Muscle of back (tissue), 11 donors: ENCODE measurements around the gene UMODL1. TPM values are rescaled to one million over a fixed set of nuclear protein-coding genes. Genes with fewer than 3 reads are reported as not detected.
"Not testable (repeated sequence)": the region's sequence is repeated elsewhere in the genome, so short reads cannot be mapped to it uniquely, and the experiment has no call there.

Source experiments
- DNase-seq, 3 donors: peaks; one replicate each; pipeline versions ENCODE4 v3.0.0 to v3.0.0-alpha.2; 2013
- polyA plus RNA-seq, 10 donors: library from polyadenylated mRNA; unstranded; fragments of 120-200 nt; gene quantifications; one replicate each; pipeline ENCODE4 v1.2.1, GENCODE V29; 2013; ENCODE audit not compliant: insufficient read length in 10 of 10

The UMODL1 gene
- polyA plus RNA-seq, 10 donors: 0.04 TPM; not detected in 9

DNA sequence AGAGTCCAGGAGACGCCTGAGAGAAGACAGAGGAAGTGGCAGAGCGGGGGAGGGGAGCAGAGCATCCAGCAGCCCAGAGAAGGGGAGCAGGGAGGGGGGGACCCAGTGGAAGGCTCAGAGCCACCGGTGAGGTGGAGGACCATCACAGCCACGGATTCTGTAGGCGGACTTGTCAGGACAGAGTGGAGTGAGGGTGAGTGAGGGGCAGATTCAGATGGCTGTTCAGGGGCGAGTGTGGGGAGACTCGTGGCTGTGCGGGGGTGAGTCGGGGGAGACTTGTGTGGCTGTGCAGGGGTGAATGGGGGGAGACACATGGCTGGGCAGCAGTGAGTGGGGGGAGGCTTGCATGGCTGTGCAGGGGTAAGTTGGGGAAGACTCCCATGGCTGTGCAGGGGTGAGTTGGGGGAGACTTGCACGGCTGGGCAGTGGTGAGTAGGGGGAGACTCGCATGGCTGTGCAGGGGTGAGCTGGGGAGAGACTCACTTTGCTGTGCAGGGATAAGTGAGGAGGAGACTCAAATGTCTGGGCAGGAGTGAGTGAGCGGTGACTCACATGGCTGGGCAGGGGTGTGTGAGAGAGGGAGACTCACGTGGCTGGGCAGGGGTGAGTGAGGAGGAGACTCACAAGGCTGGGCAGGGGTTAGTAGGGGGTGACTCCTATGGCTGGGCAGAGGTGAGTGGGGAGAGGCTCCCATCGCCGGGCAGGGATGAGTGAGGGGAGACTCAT is 91.0 kb downstream of the UMODL1 start:
- peak in 1 of 3 donors; percentile 16 for DNase-seq

GRCh38 chr21:42162831-42163510 is 91.9 kb downstream of the UMODL1 start:
- DNase-seq: no peak

- no peak for DNase-seq
Measured at GRCh38 chr21:42163511-42163863, 92.4 kb downstream of the UMODL1 start.

DNA sequence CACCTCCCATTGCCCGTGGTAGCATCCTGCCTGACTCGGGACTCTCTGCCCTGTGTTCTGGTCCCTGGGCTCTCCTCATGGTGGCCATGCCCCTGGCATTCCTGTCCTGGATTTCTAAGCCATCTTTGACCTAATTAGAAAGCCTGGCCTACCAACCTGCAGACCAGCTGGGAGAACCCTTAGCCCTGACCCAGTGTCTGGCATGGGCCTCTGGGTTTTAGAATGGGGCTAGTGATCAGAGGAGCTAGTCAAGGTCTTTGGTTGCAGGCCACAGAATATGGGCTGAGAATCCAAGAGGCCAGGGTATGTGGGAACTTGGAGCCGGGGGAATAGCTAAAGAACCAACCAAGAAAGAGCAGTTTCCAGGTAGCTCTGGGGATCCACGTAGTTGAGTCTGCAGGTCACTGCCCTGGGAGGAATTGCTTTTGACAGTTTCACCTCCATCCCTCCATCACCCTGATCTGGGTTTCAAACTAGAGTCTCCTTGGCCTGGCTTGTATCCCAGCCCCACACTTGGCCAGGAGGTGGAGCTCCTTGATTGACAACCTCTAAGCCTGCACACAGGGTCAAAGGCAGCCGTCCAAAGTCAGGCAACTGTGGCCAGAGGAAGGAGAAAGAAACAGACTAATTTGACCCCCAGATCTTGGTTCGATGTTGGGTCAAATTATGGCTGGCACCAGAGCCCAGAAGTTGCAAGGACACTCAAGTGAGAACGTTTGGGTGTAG is 93.1 kb downstream of the UMODL1 start:
- peak in 2 of 3 donors; percentile 39 to 59 for DNase-seq

DNA sequence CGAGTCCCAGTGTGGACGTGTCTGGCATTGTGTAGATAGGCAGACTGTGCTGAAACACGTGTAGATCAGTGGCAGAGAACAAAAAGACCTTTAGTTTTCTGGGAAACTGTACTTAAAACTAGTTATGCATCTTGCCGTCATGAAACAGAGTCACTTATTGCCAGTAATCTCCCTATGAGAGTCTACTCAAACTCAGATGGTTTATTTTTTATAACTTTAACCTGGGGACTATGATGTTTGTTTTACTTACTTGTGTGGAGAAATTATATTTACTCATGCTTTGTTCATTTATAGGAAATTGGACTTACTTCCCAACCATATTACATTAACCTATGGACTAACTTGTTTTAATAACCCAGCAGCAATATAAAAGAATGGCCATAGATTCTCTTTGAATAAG is 93.7 kb downstream of the UMODL1 start:
- no peak for DNase-seq

DNA sequence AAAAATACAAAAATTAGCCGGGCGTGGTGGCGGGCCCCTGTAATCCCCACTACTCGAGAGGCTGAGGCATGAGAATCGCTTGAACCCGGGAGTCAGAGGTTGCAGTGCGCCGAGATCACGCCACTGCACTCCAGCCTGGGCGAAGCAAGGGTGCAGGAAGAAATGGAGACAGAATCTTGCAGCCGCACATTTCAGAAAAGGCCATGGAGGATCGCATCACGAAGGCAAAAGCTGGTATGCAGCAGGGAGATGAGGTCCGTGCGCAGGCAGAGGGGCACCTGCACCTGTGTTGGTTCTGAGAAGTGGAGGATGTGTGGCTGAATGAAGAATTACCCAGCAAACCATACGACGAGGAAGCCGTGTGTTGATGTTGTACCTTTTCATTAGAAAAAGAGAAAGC is 94.8 kb downstream of the UMODL1 start:
- DNase-seq: no peak

DNA sequence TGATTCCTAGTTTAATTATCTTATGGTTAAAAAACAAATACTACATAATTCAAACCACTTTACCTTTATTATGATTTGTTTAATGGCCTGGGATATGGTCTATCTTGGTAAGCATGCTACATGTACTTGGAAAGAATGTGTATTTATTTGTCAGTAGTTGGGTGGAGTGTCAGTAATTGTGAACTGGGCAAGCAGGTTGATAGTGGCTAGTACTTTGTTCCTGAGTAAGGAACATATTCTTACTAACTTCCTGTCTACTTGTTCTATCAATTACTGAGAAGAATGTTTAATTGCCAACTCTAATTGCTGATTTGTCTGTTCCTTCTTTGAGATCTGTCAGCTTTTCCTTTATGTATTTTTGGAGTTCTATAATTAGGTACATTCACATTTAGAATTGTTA is 98.6 kb downstream of the UMODL1 start:
- DNase-seq: no peak

GRCh38 chr21:42171091-42172053 is 100.3 kb downstream of the UMODL1 start:
- DNase-seq: no peak

GRCh38 chr21:42172596-42173483 is 101.7 kb downstream of the UMODL1 start:
- no peak for DNase-seq

DNA sequence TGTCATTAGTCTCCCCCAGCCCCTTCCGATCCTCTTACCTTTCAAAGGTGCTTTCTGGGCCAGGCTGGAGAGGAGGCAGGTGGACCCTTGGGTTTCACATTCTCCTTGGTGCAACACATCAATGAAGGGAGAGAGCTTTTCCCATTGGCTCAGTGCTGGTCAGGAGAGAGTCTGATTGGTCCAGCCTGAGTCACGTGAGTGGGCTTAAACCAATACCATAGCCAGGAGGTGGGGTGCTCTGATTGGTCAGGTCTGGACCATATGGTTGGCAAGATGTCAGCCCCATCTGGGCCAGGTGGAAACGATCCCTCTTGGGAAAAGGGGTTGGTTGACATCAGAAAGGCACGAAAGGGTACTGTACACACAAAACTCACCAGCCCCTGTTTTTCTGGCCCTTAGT is 103.1 kb downstream of the UMODL1 start:
- no peak for DNase-seq

- DNase-seq: no peak
Measured at GRCh38 chr21:42175110-42175710, 104.1 kb downstream of the UMODL1 start.

GRCh38 chr21:42176859-42177258 is 105.7 kb downstream of the UMODL1 start:
- peak in 2 of 3 donors; percentile 64 to 81 for DNase-seq

- peak in 1 of 3 donors; percentile 53 for DNase-seq
Measured at GRCh38 chr21:42179316-42179715, 108.2 kb downstream of the UMODL1 start.

DNA sequence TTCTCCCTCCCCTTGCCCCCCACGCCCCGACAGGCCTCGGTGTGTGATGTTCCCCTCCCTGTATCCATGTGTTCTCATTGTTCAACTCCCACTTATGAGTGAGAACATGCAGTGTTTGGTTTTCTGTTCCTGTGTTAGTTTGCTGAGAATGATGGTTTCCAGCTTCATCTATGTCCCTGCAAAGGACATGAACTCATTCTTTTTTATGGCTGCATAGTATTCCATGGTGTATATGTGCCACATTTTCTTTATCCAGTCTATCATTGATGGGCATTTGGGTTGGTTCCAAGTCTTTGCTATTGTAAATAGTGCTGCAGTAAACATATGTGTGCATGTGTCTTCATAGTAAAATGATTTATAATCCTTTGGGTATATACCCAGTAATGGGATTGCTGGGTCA is 108.9 kb downstream of the UMODL1 start:
- not testable (repeated sequence) for DNase-seq

DNA sequence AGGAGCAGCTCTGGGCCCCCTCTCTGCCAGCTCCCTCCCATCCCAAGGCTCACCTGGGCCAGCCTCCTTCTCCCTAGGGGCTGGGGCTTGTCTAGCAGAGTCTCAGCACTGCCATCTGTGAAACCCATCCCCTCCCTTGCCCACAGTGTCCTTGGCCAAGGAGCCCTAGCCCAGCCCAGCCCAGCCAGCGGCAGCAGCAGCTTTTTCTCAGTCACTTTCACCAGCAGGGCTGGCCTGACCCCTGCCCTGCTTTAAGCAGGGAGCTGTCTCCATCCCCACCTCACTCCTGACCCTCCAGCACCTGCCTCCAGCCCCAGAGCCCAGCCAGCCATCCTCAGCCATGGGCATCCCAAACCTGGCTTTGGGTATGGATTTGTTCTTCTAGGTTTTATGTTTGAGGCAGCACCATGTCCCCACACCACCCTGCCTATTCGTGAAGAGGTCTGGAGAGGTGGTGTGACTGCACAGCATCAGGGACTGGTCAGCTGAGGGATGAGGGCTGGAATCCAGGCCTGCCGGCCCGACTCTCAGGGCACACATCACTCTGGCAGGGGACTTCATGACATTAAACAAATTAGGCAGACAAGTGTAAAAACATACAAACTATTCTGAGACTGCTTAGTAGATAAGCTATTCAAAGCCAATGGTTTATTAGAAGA is 111.7 kb downstream of the UMODL1 start:
- no peak for DNase-seq

DNA sequence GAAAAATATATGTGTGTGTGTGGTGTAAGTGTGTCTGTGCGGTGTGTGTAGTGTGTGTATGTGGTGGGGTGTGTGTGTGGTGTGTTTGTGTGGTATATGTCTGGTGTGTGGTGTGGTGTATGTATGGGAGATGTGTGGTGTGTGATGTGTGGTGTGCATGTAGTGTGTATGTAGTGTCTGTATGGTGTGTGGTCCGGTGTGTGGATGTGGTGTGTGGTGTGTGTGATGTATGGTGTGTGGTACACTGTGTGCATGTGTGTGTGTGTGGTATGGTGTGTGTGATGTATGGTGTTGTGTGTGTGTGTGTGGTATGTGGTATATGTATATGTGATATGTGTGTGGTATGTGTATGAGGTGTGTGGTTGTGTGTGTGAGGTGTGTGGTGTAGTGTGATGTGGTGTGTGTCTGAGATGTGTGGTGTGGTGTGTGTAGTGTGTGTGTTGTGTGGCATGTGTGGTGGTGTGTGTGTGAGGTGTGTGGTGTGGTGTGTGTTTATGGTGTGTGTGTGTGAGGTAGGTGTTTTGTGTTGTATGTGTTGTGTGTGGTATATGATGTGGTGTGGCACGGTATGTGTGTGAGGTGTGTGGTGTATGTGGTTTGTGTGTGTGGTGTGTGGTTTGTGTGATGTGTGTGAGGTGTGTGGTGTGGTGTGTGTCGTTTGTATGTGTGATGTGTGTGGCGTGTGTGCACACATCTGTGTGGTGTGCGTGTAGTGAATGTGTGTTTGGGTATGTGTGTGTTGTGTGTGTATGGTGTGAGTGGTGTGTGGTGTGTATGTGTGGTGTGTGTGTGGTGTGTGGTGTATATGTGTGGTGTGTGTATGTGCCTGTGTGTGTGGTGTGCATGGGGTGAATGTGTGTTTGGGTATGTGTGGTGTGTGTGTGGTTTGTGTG is 112.5 kb downstream of the UMODL1 start:
- DNase-seq: no peak

DNA sequence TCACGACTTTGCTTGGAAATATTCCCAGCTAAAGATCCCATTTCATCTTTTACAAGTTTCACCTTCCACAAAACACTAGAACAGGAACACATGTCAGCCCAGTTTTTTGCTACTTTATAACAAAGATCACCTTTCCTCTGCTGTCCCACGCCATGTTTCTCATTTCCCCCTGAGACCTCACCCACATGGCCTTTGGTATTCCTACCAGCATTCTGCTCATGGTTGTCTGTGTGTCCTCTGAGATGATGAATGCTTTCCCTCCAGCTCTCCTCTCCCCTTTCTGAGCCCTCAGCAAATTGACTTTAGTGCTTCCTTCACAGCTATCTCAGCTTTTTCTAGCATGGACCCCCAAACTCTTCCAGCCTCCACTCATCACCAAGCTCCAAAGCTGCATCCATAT is 115.5 kb downstream of the UMODL1 start:
- DNase-seq: no peak

DNA sequence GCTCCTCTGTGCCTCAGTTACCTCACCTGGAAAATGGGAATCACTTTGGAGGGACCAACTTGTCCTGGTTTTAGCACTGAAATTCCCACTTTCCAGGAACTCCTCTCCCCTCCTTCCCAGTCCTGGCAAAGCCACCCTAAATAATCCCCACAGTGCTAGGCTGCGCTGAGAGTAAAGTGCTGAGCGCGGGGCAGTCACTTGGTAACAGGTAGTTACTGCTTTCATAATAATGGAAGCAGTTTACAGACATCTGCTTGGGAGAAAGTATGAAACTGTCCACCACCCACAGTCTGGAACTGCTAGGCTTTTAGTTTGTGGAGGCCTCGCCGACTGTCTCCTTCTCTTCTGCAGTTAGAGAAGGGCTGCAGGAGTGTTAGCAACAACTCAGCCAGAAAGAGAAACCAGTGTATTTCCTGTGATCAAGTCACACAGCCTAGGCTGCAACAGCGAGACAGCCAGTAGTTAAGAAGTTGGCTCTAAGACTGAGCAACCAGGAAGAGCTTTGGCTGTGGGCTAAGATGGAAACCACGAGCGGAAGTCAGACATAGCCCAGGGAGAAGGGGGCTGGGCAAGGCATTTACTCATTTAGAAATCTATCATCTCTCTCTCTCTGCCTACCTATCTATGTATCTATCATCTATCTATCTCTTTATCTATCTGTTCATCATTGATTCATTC is 117.0 kb downstream of the UMODL1 start:
- peak in 2 of 3 donors; percentile 57 to 65 for DNase-seq
